ENCODE results near the gene NUAK2.

DNA sequence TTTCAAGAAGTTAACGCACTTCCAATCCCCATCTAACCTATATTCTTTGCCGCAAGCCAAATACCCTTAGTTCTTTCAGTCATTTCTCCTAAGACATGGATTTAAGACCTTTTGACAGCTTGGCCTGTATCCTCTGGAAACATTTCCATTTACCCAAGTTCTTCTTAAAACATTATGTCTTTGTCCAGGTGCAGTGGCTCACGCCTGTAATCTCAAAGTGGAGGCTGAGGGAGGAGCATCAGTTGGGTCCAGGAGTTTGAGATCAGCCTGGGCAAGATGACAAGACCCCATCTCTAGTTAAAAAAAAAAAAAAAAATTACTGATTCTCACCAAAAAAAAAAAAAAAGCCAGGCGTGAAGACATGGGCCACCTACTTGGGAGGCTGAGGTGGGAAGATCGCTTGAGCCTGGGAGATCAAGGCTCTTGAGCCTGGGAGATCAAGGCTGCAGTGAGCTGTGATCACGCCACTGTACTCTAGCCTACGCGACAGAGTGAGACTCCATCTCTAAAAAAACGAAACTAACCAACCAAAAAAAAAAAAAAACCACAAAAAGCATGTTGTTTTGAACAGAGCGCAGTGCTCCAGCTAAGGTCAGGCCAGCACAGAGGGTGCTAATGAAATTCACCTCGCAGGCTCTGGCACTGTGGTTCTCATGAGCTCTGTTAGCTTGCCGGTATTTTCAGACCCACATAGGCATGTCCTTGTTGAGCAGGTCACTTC is 36.0 kb downstream of the NUAK2 start:
- TF ChIP-seq BACH2 (CRISPR knock-in tag; IDR thresholded peaks at IDR 0.05; ENCODE audit: borderline replicate concordance) (no peak), OSR1 (CRISPR knock-in tag; IDR thresholded peaks at IDR 0.05) (no peak), TOX (CRISPR knock-in tag; IDR thresholded peaks at IDR 0.05; ENCODE audit: borderline replicate concordance) (no peak), ESRRG (CRISPR knock-in tag; IDR thresholded peaks at IDR 0.05) (no peak), ARNTL (CRISPR knock-in tag; IDR thresholded peaks at IDR 0.05; ENCODE audit: borderline replicate concordance, low read depth) (no peak)

Data from SK-N-SH treated with all-trans-retinoic acid at 6 μM for 48 hours (cell line).